Pulmonary artery endothelial cell (primary cell): ENCODE results near the gene LSM6. TPM values are rescaled to one million over a fixed set of nuclear protein-coding genes. Genes with fewer than 3 reads are reported as not detected.

Source experiments
- DNase-seq: peaks from one replicate; pipeline ENCODE4 v3.0.0-alpha.2; 2011; ENCODE audit warnings: low read depth, low spot score
- total RNA-seq: library from RNA; depleted of rRNA; stranded (reverse); fragments of >200 nt; gene quantifications from 2 replicates; pipeline ENCODE4 v1.2.3, GENCODE V29; 2014

The LSM6 gene
- 35.0 and 51.1 TPM in 2 replicates for total RNA-seq

DNA sequence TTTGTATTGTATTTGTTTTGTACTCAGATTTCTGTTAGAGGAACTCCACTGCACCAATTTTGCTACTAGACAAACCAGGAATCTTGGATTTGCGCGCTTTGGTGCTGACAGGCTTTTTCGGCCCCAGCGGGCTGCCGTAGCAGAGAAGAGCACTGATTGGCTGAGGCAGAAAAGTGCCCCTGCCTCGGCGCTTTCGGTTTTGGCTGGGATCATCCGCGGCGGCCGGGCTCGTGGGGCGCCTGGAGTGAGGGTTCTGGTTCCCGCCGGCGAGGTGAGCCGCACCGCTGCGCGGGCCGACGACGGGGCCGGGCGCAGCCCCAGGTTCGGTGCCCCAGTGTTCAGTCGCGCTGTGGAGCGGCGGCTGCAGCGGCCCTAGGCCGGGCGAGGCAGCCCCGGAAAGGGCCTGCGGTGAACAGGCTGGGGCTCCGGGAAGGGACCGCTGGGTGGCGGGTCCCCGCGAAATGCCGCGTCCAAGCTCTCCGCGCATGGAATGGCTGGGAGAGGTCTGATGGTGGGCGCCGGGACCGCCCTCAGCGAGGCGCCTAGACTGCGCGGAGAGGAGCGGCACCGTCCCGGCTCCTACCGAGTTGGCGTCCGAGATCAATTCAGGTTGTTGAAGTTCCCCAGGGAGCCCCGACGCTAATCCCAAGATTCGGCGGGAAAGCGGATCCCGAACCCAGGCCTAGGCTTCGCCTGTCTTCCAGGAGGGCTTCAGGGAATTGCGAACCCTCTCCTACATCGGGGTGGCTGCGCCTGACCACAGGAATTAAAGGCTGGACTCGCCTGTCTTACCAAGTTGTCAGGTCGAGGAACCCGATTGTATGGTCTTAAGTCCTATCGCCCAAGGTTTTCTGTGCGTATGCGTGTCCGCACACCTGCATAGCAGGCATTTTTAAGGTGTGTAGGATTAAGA, at the start of gene LSM6:
Gene LSM6 (plus strand): TSS at position 178 of the 913 bp plus-strand sequence. CDS start 7,204 bp downstream, outside the sequence.
- DNase-seq, result peak; percentile 63

DNA sequence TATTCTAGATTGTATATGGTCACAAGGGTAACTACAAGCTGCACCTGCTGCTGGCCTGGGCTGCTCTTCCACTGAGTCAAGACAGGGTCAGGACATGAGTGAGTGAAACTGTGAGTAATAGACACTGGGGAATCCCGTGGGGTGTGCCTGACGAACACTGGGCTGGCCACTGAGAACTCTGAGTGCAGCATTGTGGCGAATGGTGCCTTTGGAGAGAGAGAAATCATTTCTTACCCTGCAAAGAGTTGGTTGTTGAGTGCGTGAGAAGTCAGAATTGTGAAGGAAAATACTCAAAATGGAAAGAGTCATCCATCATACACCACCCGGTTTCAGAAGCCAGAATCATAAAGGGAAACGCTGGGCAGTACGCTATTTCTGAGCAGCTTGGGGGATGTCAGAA, 43.1 kb upstream of the LSM6 start:
- DNase-seq, result no peak

- DNase-seq, result no peak
Measured at GRCh38 chr4:146134761-146135445, 40.6 kb upstream of the LSM6 start.

DNA sequence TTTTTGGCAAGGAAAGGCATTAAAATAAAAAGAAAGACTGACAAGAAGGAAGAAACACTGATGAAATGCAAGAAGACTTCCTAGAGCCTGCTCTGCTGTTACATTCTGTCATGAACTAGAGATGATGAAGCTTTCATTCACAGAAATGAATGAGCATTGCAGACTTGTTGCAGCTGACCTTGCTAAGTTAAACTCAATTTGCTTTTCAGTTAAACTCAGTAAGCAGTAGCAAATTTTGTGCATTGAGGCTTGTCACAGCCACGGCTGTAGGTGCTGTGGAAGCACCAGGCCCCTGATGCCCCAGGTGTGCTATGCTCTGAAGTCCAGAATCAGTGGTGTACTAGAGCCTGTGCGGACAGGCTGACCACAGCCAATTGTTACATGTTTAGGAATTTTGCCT, 39.6 kb upstream of the LSM6 start:
- DNase-seq, result no peak

GRCh38 chr4:146142768-146143167, 32.8 kb upstream of the LSM6 start:
- no peak for DNase-seq

DNA sequence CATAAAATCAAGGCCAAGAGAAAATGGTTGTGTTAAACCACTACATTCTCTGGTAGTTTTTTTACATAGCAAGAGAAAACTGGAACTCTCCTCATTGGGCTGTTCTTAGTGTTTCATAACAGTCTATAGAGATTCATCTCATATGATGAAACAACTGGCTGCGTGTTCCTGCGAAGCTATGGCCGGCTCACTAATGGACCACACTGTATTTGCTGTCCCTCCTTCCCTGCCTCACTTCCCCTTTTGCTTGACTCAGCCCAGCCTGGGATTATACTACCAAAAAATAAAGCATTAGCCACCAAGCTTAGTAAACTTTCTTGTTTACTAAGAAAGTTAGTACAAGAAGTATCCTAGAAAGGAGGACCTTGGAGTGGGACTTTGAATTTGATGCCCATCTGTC, 31.6 kb upstream of the LSM6 start:
- no peak for DNase-seq

- DNase-seq, result no peak
Measured at GRCh38 chr4:146146918-146147317, 28.6 kb upstream of the LSM6 start.

DNA sequence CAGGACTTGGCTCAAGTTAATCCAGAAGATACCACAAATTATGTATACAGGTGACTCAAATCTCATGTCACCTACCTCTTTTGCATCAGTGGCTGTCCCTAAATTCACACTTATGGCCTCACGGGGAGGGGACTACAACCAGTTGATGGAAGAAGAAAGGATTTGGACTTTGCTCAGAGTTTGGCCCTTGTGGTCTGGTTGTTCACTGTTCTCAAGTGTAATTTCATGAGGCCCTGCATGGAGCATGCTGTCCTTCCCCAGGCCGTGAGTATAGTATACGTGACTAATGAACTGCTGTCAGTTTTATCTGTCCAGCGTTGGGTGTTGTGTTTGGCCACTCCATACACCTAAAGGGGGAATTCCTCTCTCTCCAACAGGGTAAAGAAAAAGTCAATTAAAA, 27.5 kb upstream of the LSM6 start:
- no peak for DNase-seq

DNA sequence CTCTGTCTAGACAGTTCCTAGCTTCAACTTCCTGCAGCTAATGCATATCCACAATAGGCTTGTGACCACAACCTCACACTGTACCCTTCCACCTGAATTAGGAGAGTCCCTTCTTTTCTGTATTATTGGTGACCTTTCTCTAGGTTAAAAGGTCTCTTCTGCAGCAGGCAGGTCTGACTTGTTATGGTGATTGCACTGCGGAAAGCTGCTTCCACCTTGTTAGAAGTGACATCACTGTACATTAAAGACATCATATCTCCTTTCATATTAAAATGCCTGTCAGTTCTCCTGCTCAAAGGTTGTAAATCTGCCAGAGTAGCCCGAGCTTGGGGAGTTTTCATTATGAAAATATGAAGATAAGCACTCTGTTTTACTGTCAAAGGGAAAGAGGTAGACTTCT, 21.5 kb upstream of the LSM6 start:
- no peak for DNase-seq

GRCh38 chr4:146155152-146155724, 20.3 kb upstream of the LSM6 start:
- no peak for DNase-seq

DNA sequence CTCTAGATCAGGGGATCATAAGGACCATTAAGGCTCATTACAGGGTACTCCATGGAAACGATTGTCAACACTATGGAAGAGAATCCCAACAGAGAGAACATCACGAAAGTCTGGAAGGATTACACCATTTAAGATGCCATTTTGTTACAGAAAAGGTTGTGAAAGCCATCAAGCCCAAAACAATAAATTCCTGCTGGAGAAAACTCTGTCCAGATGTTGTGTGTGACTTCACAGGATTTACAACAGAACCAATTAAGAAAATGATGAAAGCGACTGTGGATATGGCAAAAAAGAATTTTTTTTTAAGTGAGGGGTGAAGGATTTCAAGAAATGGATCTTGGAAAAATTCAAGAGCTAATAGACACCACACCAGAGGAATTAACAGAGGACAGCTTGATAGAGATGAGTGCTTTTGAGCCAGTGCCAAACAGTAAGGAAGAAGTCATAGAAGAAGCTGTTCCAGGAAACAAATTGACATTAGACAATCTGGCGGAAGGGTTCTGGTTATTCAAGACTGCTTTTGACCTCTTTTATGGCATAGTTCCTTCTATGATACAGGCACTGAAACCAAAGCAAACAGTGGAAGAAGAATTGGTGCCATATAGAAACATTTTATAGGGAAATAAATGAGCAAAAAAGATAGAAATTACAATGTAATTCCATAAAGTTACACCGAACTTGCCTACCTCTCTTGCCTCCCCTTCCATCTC, 17.3 kb upstream of the LSM6 start:
- DNase-seq, result no peak

- no peak for DNase-seq
Measured at GRCh38 chr4:146159384-146160058, 16.0 kb upstream of the LSM6 start.

DNA sequence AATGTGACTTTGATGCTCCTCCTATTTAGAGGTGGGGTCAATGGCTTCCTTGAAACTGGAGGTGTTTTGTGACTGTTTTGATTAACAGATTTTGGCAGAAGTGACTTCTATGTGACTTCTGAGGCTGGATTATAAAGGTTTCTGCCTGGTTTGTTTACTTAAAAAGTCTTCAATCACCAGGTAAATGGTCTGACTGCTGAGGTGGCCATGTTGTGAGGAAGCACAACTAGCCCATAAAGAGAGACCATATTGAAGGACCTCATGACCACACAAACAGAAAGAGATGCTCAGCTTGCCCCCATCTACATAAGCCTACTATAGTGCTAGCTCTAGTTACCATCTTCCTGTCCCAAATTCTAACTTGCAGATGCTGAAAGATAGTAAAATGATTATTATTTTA, 14.3 kb upstream of the LSM6 start:
- no peak for DNase-seq

- DNase-seq, result no peak
Measured at GRCh38 chr4:146165221-146165620, 10.3 kb upstream of the LSM6 start.

DNA sequence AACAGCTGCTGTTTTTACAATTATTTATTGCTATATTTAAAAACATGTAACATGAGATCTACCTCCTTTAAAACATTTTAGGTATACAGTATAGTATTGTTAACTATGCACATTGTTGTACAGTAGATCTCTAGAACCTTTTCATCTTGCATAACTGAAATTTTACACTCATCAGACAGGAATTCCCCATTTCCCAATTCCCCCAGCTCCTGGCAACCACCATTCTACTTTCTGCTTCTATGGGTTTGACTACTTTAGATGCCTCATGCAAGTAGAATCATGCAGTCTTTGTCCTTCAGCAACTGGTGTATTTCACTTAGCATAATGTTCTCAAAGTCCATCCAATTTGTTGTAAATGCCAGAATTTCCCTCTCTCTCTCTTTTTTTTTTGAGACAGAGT, 9.7 kb upstream of the LSM6 start:
- no peak for DNase-seq

DNA sequence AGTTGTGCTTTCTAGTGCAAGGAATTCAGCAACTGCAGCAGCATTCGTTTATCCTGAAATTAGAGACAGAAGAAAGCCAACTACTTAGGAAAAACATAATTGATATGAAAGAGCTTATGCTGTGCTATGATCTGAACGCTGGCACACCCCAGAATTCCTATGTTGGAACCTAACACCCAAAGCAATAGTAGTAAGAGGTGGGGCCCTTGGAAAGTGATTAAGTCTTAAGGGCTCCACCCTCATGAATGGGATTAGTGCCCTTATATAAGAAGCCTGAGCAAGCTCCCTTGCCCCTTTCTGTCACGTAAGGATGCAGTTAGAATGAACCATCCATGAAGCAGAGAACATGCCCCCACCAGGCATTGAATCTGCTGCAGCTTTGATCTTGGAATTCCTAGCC, 5.4 kb upstream of the LSM6 start:
- DNase-seq, result no peak

DNA sequence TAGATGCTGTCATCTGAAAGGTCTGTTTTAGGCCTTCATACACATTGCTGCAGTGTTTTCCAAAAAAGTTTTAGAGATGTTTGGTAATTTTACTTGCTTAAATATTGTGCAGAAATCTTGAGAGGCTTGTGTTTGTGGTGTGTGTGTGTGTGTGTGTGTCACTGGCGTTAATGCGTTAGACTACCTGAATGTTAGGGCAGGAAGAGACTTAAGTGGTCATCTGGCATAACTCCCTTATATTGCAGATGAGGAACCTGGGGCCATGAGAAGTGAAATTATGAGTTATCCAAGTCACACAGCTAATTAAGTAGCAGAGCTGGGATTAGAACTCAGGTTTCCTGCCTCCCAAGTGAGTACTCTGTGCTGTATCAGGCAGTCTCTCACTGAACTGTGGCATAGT, 1.4 kb downstream of the LSM6 start:
- no peak for DNase-seq

GRCh38 chr4:146178126-146178525, 2.6 kb downstream of the LSM6 start:
- DNase-seq, result no peak

DNA sequence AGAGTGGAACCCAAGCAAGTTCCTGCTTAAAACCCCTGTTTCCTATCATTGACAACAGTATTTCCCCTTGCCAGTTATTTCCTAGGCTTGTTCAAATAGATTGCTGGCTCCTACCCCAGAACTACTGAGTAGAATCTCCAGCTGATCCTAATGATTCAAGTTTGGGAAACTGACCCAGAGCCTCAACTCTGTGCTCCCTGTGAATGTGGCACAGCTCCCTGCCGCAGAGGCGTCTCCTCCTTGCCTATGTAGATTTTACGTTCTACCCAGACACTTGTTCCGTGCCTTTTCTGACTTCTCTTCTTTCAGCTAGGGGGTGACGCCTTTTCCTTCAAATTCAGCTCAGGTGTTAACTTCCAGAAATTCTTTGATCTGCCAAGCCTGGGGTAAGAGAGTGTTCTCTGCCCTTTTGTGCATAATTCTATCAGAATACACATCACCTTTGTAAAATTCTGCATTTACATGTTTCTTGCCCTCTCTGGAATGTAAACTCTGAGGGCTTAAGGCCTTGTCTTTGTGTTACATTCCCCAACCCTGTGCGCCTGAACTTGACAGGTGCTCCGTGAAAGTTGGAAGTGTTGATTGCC, 4.4 kb downstream of the LSM6 start:
- no peak for DNase-seq

- no peak for DNase-seq
Measured at GRCh38 chr4:146182443-146182842, 6.9 kb downstream of the LSM6 start.

DNA sequence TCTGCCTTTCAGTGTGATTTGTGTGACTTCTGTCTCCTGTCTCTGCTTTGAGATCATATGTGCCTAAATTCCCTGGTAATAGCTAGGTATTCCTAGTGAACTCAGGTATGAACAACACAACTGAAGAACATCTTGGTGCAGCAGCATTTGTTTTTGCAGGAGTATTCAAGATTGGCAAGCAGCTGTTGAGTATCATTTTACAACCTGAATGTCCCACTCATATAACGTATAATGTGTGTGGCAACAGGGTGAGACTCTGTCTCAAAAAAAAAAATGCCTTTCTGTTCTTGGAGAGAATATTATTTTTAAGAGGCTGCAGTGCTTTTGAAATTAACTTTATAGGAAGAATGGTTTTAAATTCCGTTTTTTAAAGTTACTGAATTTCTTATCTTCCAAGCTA, 7.7 kb downstream of the LSM6 start:
- DNase-seq, result no peak
